HEK293T (cell line): ENCODE measurements around the gene HMGB1.

ENCODE experiments used
- CTCF ChIA-PET: fragments of 350-600 bp; formaldehyde crosslinking; extraction: SDS; loops from one replicate; lab custom pipeline; 2021; ENCODE audit warnings: antibody characterized with exemption, inconsistent platforms; lab: Yijun Ruan, JAX
- POLR2A ChIA-PET: fragments of 350-600 bp; formaldehyde crosslinking; extraction: SDS; loops from one replicate; lab custom pipeline; 2020; ENCODE audit warnings: antibody characterized with exemption, inconsistent platforms; lab: Yijun Ruan, JAX
- DNase-seq: peaks from one replicate; pipeline ENCODE4 v3.0.0; 2012; ENCODE audit warnings: mixed read lengths; ENCODE audit errors: extremely low spot score
- ARNT ChIP-seq: fragments of 450-650 bp; IDR thresholded peaks from 2 replicates; pipeline ENCODE4 v1.6.1; 2017; ENCODE audit warnings: mild to moderate bottlenecking
- BHLHE40 ChIP-seq: fragments of 450-650 bp; IDR thresholded peaks from 2 replicates; pipeline ENCODE4 v1.6.1; 2016; ENCODE audit warnings: mild to moderate bottlenecking, moderate library complexity, borderline replicate concordance
- CTBP1 ChIP-seq: fragments of 450-650 bp; IDR thresholded peaks from 2 replicates; pipeline ENCODE4 v1.6.1; 2016; ENCODE audit warnings: borderline replicate concordance
- ELF4 ChIP-seq: fragments of 450-650 bp; IDR thresholded peaks from 2 replicates; pipeline ENCODE4 v1.6.1; 2017; ENCODE audit warnings: antibody characterized with exemption
- FOXA1 ChIP-seq: fragments of 450-650 bp; IDR thresholded peaks from 2 replicates; pipeline ENCODE4 v1.6.1; 2016; ENCODE audit warnings: mild to moderate bottlenecking
- FOXK2 ChIP-seq: fragments of 450-650 bp; IDR thresholded peaks from 2 replicates; pipeline ENCODE4 v1.6.1; 2016; ENCODE audit warnings: mild to moderate bottlenecking
- FOXM1 ChIP-seq: fragments of 450-650 bp; IDR thresholded peaks from 2 replicates; pipeline ENCODE4 v1.6.1; 2017; ENCODE audit warnings: mild to moderate bottlenecking, borderline replicate concordance
- HDGF ChIP-seq: fragments of 450-650 bp; IDR thresholded peaks from 2 replicates; pipeline ENCODE4 v1.6.1; 2017; ENCODE audit warnings: antibody characterized with exemption, borderline replicate concordance
- L3MBTL2 ChIP-seq: fragments of 450-650 bp; conservative IDR thresholded peaks from 2 replicates; pipeline ENCODE4 v1.6.1; 2016; ENCODE audit warnings: mild to moderate bottlenecking
- LEF1 ChIP-seq: fragments of 450-650 bp; IDR thresholded peaks from 2 replicates; pipeline ENCODE4 v1.6.1; 2017; ENCODE audit warnings: mild to moderate bottlenecking, borderline replicate concordance
- NFRKB ChIP-seq: fragments of 450-650 bp; IDR thresholded peaks from 2 replicates; pipeline ENCODE4 v1.6.1; 2016; ENCODE audit warnings: mild to moderate bottlenecking, moderate library complexity
- PKNOX1 ChIP-seq: fragments of 450-650 bp; IDR thresholded peaks from 2 replicates; pipeline ENCODE4 v1.6.1; 2016
- SP1 ChIP-seq: fragments of 450-650 bp; IDR thresholded peaks from 2 replicates; pipeline ENCODE4 v1.6.1; 2017
- SUZ12 ChIP-seq: fragments of 450-650 bp; IDR thresholded peaks from 2 replicates; pipeline ENCODE4 v1.6.1; 2016; ENCODE audit warnings: mild to moderate bottlenecking
- TARDBP ChIP-seq: fragments of 450-650 bp; IDR thresholded peaks from 2 replicates; pipeline ENCODE4 v1.6.1; 2016
- ZNF384 ChIP-seq: fragments of 450-650 bp; IDR thresholded peaks from 2 replicates; pipeline ENCODE4 v1.6.1; 2016

Gene HMGB1

DNA sequence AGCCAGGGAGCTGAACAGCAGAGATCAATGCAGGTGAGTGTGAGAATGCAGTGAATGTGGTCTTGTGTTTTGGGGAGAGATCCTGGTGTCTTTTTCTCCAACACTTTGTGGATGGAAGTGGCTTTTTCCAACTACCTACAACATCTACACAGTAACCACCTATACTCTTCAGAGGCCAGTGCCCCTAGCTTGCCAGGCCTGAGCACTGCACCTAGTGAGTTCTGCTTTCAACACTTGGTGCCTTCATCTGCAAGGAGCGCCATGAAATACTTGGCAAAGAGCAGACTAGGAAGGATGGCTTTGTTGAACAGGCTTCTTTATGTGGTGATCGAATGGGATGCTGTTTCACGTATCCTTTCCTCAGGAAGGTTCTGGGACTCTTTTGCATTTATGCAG, 21.3 kb upstream of the HMGB1 start:
- no peak for DNase-seq
- CTCF ChIA-PET: no interaction called here
- POLR2A ChIA-PET: no interaction called here
- TF ChIP-seq SUZ12 (no peak), ZNF384 (no peak), SP1 (no peak), NFRKB (no peak), PKNOX1 (no peak), L3MBTL2 (no peak), CTBP1 (no peak), LEF1 (no peak), HDGF (no peak), FOXK2 (no peak), FOXA1 (no peak), FOXM1 (no peak), BHLHE40 (no peak), TARDBP (no peak), ARNT (no peak), ELF4 (no peak)

DNA sequence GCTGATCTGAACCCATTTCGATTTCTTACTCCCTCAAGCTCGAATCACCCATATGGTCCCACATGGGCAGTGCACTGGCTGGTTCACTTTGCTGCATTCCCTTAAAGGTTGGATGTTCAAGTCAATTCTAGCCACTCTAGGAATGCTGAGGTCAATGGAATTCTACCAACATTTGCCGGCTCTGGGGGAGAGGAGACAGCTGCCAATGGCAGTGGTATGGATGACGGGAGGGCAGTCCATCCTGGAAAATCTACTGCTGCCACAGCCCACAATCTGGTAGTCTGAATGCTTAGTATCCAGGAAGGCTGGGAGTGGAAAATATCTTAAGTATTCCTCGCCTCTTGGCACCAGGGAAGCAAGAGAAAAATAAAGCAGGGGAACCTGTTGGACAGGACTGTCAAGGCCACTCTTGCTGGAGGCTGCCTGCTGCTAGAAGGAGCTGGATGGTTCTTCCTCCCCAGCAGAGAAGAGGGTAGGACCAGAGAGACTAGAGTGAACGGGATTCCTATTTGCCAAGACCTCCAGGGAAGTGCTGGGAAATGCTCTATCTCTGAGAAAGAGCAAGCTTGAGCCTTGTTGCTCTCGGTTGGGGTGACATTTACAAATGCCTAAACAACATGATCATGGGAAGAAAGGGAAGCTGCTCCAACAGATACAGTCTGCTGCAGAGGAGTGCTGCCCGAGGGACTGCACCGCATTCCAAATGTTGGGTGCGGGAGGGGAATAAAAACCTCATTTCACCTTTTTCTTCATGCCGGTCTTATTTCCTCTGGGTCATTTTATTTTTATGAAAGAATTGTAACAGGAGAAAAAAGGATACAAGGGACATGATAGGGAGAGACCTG, 20.7 kb upstream of the HMGB1 start:
- TF ChIP-seq TARDBP (no peak), ELF4 (no peak), FOXM1 (no peak), CTBP1 (no peak), LEF1 (no peak), FOXK2 (no peak), ARNT (no peak), FOXA1 (no peak), SUZ12 (no peak), NFRKB (no peak)
- no peak for DNase-seq
- ChIA-PET CTCF (no interaction called here), POLR2A (no interaction called here)

- no peak for DNase-seq
- POLR2A ChIA-PET: no interaction called here
- no peak for TF ChIP-seq FOXA1
- TF ChIP-seq ZNF384: no peak
- no peak for TF ChIP-seq LEF1
- TF ChIP-seq BHLHE40: no peak
- CTCF ChIA-PET: no interaction called here
Observed at GRCh38 chr13:30481241-30481760, 15.6 kb upstream of the HMGB1 start.

DNA sequence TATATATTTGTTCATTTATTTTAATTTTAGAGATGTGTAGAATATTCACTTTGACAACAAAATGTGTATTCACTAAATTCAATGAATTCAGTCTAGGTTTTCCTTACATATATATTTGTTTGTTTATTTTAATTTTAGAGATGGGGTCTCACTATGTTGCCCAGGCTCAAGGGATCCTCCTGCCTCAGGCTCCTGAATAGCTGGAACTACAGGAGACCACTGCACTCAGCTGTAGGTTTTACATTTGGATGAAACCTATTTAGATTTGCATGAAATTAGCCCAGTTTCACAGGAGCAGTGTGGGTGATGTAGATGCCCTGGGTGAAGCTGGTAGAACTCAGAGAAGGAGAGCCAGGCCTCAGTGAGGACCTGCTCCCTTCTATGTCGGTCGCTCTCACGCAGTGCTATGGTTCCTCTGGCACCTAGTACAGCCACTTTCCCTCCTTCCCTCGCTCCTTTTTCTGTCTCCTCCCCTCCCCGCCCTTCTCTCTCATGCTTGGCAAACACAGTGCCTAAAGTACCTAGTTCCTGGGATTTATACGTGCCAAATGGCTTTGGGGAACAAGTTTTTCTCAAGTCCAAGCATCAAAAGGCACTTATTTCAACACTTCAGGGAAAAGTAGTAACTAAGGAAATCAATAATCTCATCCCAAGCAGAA, 14.7 kb upstream of the HMGB1 start:
- no peak for DNase-seq
- ChIA-PET POLR2A (no interaction called here), CTCF (no interaction called here)
- TF ChIP-seq HDGF: no peak
- TF ChIP-seq CTBP1: no peak
- TF ChIP-seq ZNF384: no peak
- no peak for TF ChIP-seq SP1
- no peak for TF ChIP-seq FOXA1
- TF ChIP-seq LEF1: no peak
- TF ChIP-seq FOXK2: no peak
- no peak for TF ChIP-seq L3MBTL2
- no peak for TF ChIP-seq SUZ12
- no peak for TF ChIP-seq ARNT
- TF ChIP-seq ELF4: no peak
- TF ChIP-seq PKNOX1: no peak

DNA sequence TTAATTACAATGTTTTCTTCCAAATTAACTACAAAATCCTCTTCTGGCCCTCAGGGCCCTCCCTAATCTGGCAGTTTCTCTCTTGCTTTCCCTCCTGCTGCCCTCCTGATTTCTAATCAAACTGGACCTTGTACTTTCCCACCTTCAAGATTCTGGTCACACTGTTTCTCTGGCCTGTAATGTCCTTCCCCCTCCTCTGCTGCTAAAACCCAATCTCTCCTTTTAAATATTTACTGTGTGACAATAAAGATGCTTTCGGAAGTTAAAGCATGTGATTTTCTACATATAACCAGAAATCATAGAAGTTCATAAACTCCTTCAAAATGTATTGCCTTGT, 14.1 kb upstream of the HMGB1 start:
- no peak for TF ChIP-seq SP1
- no peak for TF ChIP-seq HDGF
- no peak for TF ChIP-seq SUZ12
- no peak for TF ChIP-seq TARDBP
- TF ChIP-seq NFRKB: no peak
- no peak for TF ChIP-seq ZNF384
- TF ChIP-seq ELF4: no peak
- TF ChIP-seq ARNT: no peak
- no peak for TF ChIP-seq FOXK2
- no peak for TF ChIP-seq L3MBTL2
- TF ChIP-seq PKNOX1: no peak
- no peak for TF ChIP-seq FOXA1
- TF ChIP-seq FOXM1: no peak
- no peak for TF ChIP-seq CTBP1
- TF ChIP-seq LEF1: no peak
- no peak for TF ChIP-seq BHLHE40

More for the DNA sequence above, 14.1 kb upstream of the HMGB1 start:
- ChIA-PET CTCF (interaction anchor here (0.7 kb wide), 1 partner anchor 383 kb away, joined by 3 read pairs; no protein-coding TSS in a partner anchor), POLR2A (no interaction called here)
- DNase-seq: no peak
